Tibial artery (tissue), 4 donors: Measurements from ENCODE around the gene ANKRD55.
A peak's percentile ranks its signal among the peaks of the same experiment; 100 is the strongest.
"Not testable (repeated sequence)": the region's sequence is repeated elsewhere in the genome, so short reads cannot be mapped to it uniquely, and the experiment has no call there.

ENCODE experiments used
- DNase-seq, 2 donors: peaks; one replicate each; pipeline ENCODE4 v3.0.0-alpha.2; 2019
- H3K27ac ChIP-seq, 2 donors: fragments of 200-600 bp; sonication (generic) in 1 of 2; 1 replicate in 1 of 2; 2 replicates in 1 of 2; pipeline ENCODE4 v1.5.1; 2018 to 2019; ENCODE audit warnings: mild to moderate bottlenecking in 1 of 2
- H3K27me3 ChIP-seq, 2 donors: fragments of 200-600 bp; sonication (generic) in 1 of 2; one replicate each; pipeline versions ENCODE4 v1.5.1 to v1.6.0; 2016 to 2019
- H3K36me3 ChIP-seq, 3 donors: fragments of 200-600 bp; sonication (generic) in 2 of 3; one replicate each; pipeline ENCODE4 v1.5.1; 2016 to 2019; ENCODE audit warnings: mild to moderate bottlenecking in 2 of 3
- H3K4me1 ChIP-seq, 4 donors: fragments of 200-600 bp; sonication (generic) in 2 of 4; 1 replicate in 3 of 4; 2 replicates in 1 of 4; pipeline ENCODE4 v1.5.1; 2016 to 2019
- H3K4me3 ChIP-seq, 2 donors: fragments of 200-600 bp; sonication (generic) in 1 of 2; 1 replicate in 1 of 2; 2 replicates in 1 of 2; pipeline ENCODE4 v1.5.1; 2018 to 2019; ENCODE audit warnings: mild to moderate bottlenecking in 2 of 2
- H3K9me3 ChIP-seq, 3 donors: fragments of 200-600 bp; sonication (generic) in 1 of 3; one replicate each; pipeline ENCODE4 v1.5.1; 2016 to 2019
- intact Hi-C: fragments of 100-400 bp; cut with DNase I; formaldehyde crosslinking; loops from one replicate; pipeline ENCODE4 v1.15.0; 2023; ENCODE audit warnings: low total_unique reads
- TF ChIP-seq, protein P1 (sequence below), 2 experiments: fragments of 200-600 bp in 1 of 2; fragments of 450-650 bp in 1 of 2; IDR thresholded peaks; one replicate each; pipeline ENCODE4 v1.5.1; 2017 to 2019; ENCODE audit warnings: antibody characterized with exemption in 2 of 2, mild to moderate bottlenecking in 1 of 2, moderate library complexity in 1 of 2

The ANKRD55 gene

DNA sequence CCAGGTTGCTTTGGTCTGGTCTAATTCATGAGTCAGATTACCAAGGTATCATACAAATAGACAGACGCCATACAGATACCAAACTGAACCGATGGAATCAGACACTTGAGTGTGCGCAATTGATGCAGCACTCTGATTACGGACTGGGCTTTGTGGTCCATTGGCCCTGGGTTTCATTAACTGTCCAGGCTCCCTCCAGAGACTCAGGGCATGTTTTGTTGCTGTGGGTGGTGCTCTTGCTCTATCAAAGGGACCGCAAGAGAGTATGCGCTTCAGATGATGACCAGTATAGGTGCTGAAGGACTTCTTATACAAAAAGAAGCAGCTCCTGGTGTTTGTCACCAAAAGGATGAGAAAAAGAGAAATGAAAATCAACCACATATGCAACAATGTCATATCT lies 36.9 kb upstream of the ANKRD55 start:
- no peak for DNase-seq
- Histone ChIP-seq H3K4me3 (no peak overlapping the region), H3K4me1 (peaks cover 0 to 5% (median 2%) of the 10 kb centered on the region in 4 donors), H3K36me3 (no peaks in the 10 kb centered on the region), H3K27me3 (no peaks in the 10 kb centered on the region), H3K9me3 (no peaks in the 10 kb centered on the region), H3K27ac (no peak overlapping the region)
- TF ChIP-seq, protein P1, sequence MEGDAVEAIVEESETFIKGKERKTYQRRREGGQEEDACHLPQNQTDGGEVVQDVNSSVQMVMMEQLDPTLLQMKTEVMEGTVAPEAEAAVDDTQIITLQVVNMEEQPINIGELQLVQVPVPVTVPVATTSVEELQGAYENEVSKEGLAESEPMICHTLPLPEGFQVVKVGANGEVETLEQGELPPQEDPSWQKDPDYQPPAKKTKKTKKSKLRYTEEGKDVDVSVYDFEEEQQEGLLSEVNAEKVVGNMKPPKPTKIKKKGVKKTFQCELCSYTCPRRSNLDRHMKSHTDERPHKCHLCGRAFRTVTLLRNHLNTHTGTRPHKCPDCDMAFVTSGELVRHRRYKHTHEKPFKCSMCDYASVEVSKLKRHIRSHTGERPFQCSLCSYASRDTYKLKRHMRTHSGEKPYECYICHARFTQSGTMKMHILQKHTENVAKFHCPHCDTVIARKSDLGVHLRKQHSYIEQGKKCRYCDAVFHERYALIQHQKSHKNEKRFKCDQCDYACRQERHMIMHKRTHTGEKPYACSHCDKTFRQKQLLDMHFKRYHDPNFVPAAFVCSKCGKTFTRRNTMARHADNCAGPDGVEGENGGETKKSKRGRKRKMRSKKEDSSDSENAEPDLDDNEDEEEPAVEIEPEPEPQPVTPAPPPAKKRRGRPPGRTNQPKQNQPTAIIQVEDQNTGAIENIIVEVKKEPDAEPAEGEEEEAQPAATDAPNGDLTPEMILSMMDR (IDR thresholded peaks at IDR 0.05), result no peak
- intact Hi-C loops, result loop anchor here (2.0 kb wide), 1 partner anchor 569 kb away; no protein-coding TSS in a partner anchor

- intact Hi-C loops, result no loop called here
- DNase-seq, result no peak
- peaks cover 0 to 5% (median 2%) of the 10 kb centered on the region in 4 donors for H3K4me1 ChIP-seq
- no peak overlapping the region for H3K27ac ChIP-seq
- H3K4me3 ChIP-seq, result no peak overlapping the region
- H3K27me3 ChIP-seq, result no peaks in the 10 kb centered on the region
- H3K36me3 ChIP-seq, result no peaks in the 10 kb centered on the region
- no peaks in the 10 kb centered on the region for H3K9me3 ChIP-seq
- TF ChIP-seq, protein P1 (IDR thresholded peaks at IDR 0.05), result peak; percentile 37 to 39
Measured at GRCh38 chr5:56269216-56269927, 36.2 kb upstream of the ANKRD55 start.

DNA sequence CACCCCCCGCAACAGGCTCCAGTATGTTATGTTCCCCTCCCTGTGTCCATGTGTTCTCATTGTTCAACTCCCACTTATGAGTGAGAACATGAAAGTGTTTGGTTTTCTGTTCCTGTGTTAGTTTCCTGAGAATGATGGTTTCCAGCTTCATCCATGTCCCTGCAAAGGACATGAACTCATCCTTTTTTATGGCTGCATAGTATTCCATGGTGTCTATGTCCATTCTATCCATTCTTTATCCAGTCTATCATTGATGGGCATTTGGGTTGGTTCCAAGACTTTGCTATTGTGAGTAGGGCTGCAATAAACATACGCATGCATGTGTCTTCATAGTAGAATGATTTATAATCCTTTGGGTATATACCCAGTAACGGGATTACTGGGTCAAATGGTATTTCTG lies 35.6 kb upstream of the ANKRD55 start:
- H3K27ac ChIP-seq, H3K4me1 ChIP-seq, H3K27me3 ChIP-seq, DNase-seq, H3K36me3 ChIP-seq, H3K9me3 ChIP-seq, H3K4me3 ChIP-seq, intact Hi-C loops: not testable (repeated sequence)

- Histone ChIP-seq H3K4me3 (no peak overlapping the region), H3K9me3 (no peaks in the 10 kb centered on the region), H3K27me3 (no peaks in the 10 kb centered on the region), H3K4me1 (peaks cover 0 to 5% (median 2%) of the 10 kb centered on the region in 4 donors), H3K36me3 (no peaks in the 10 kb centered on the region), H3K27ac (no peak overlapping the region)
- no peak for DNase-seq
- TF ChIP-seq, protein P1 (IDR thresholded peaks at IDR 0.05), result no peak
- intact Hi-C loops, result no loop called here
Measured at GRCh38 chr5:56267856-56268255, 34.7 kb upstream of the ANKRD55 start.

DNA sequence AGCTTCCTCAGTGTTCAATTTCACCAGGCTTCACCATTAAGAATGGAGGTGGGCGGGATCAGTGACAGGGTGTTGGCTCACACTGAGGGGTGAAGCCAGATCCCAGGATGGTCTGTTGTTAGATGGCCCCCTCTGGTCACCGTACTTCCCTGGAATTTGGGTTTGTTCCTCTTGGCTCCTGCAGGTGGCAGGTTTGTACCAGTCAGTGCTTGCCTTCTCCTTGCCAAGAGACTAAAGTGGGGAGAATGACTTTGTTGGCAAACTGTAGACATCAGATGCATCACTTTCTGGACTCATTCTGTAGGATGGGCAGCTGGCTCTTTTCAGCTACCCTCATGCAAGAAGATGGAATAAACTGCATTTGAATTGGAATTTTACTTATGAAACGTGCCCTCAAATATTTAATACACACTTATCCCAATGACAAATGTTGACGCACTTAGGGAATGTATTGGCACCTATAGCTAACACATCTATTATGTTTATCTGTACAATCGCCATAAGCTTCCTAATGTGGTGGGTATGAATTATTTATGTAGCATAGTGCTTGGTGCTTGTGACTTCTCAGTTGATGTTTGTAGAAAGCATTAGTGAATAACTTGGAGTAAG lies 31.4 kb upstream of the ANKRD55 start:
- H3K9me3 ChIP-seq, result no peaks in the 10 kb centered on the region
- H3K27ac ChIP-seq, result no peak overlapping the region
- H3K4me3 ChIP-seq, result no peak overlapping the region
- no peaks in the 10 kb centered on the region for H3K36me3 ChIP-seq
- no peaks in the 10 kb centered on the region for H3K27me3 ChIP-seq
- TF ChIP-seq, protein P1 (IDR thresholded peaks at IDR 0.05), result peak; percentile 37 to 38
- peaks cover 0 to 6% (median 2%) of the 10 kb centered on the region in 4 donors for H3K4me1 ChIP-seq
- intact Hi-C loops, result no loop called here
- no peak for DNase-seq

DNA sequence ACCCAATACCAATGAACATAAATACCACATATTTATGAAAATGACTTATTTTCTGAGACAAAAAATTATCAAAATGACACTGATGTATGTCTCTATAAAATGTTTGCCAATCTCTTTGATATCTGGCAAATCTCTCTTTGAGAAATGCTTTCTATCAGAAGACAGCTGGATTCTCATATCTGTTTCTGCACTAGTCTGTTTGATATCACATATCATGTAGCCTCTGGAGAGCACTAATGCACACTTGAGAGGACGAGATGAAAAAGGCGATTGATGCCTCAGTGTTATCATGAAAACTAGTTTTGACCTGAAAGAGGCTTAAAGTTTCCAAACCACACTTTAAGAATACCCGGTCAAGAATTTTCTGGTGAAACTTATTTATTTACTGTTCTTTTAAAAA lies 29.1 kb upstream of the ANKRD55 start:
- Histone ChIP-seq H3K27ac (no peak overlapping the region), H3K4me3 (no peak overlapping the region), H3K36me3 (no peaks in the 10 kb centered on the region), H3K27me3 (no peaks in the 10 kb centered on the region), H3K4me1 (peaks cover 0 to 16% (median 9%) of the 10 kb centered on the region in 4 donors), H3K9me3 (no peaks in the 10 kb centered on the region)
- TF ChIP-seq, protein P1 (IDR thresholded peaks at IDR 0.05), result no peak
- no peak for DNase-seq
- intact Hi-C loops, result no loop called here
